ENCODE measurements around the gene FLAD1. TPM values are rescaled to one million over a fixed set of nuclear protein-coding genes. Genes with fewer than 3 reads are reported as not detected.
A peak's percentile ranks its signal among the peaks of the same experiment; 100 is the strongest.

FLAD1 gene
- total RNA-seq, 2 donors from 2014 or later: 32.8 to 43.7 TPM

DNA sequence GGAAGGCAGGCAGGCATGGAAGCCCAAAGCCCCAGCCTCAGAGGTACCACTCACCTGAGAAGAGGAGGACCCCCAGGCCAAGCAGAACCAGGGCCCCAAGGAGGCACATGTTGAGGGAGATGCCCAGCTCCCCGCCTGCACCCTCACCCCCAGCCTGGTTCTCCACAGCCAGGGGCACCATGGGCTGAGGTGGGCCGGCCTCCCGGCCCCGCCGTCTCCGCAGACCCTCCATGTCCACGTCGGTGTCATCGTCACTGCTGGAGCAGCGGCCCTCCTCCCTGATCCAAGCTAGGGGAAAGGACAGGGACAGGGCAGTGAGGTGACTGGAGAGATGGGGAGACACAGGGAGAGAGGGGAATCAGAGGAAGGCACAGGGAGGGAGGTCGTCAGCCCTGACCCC, 35.1 kb upstream of the FLAD1 start:
- ATAC-seq: no peak
- intact Hi-C loops (cut with DNase I, micrococcal nuclease): no loop called here
- DNase-seq: no peak

DNA sequence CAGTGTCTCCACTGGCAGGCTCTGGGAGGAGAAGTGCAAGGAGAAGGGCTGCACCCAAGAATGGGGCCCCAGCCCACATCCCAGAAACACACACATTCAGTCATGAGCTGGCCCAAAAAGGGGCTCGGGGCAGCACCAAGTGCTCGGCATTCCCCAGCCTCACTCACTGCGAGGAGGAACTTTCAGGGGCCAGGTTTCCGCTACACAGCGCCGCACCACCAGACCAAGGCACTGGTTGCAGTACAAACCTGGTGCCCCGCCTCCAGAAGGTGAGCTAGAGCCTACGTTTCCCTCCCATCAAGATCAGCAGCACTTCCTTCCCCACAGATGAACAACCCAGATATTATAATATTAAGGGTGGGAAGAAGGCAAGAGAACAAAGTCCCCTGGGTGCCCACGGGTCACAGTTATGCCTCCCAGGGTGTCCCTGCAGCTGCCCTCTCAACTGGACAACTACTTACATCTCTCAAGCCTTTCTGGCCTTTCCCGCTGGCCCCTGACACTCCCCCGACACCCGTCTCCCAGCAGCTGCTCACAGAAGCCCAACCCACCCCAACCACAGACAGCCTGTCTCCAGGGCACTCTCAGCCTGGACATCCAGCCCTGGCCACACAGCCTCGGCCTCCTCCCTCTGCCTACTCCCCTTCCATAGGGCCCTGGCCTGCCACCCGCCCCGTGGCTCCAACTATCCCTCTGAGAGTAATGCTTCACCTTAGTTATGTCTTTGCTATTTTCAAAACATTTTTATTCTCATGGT, 31.1 kb upstream of the FLAD1 start:
- ATAC-seq (no peak), DNase-seq (no peak)
- intact Hi-C loops (cut with DNase I, micrococcal nuclease): no loop called here

DNA sequence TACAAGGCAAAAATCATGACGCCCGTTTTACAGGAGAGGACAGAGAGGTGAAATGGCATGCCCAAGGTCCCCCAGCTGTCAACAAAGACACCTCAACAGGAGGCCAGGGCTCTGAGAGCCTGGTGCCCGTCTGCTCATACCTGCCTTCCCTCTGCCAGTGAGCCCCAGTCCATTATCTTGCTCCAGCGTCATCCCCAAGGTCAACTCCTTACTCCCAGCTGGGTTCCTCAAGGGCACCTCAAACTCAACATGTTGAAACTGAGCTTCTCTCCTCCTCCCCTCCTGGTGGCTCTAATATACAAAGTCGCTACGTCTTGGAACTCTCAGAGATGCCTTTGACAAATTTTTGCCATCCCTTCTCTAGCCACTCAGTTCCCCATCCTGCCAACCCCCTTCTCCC, 30.5 kb upstream of the FLAD1 start:
- DNase-seq: no peak
- ATAC-seq: no peak
- intact Hi-C loops (cut with DNase I, micrococcal nuclease): no loop called here

GRCh38 chr1:154953611-154954038, 29.5 kb upstream of the FLAD1 start:
- no peak for DNase-seq
- no peak for ATAC-seq
- intact Hi-C loops (cut with DNase I, micrococcal nuclease): no loop called here

GRCh38 chr1:154954541-154954940, 28.6 kb upstream of the FLAD1 start:
- ATAC-seq (no peak), DNase-seq (no peak)
- intact Hi-C loops (cut with DNase I, micrococcal nuclease): no loop called here

DNA sequence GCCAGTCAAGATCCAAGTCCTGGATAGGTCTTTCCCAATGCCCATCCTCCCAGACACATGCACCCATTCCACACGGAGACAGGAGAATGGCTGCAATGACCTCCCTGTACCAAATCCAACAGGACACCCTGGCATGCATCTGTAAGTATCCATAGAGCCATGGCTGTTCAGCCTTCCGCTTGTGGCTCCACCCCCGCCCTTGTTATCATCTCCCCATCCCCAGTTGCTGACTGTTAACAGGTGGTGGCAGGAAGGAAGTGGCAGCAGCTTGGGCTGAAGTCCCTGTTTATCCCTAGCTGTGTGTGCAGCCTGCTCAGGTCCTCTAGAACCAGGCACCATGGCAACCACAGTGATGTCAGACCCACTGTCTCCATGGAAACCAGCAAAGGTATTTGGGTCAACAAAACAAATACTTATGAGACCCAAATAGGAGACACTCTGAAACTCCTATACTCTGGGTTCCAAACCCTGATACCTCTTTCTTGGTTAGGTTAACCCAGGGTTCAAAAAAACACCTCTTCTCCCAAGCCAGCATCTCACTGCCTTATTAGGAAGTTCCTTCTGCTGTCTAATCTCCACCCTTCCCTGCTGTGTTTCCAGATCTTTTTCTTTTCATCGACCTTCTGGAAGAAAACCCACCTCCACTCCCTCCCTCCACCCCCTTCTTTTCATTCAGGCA, 28.0 kb upstream of the FLAD1 start:
- intact Hi-C loops (cut with DNase I, micrococcal nuclease): no loop called here
- peak; percentile 47 for ATAC-seq
- peak; percentile 59 to 81 for DNase-seq

DNA sequence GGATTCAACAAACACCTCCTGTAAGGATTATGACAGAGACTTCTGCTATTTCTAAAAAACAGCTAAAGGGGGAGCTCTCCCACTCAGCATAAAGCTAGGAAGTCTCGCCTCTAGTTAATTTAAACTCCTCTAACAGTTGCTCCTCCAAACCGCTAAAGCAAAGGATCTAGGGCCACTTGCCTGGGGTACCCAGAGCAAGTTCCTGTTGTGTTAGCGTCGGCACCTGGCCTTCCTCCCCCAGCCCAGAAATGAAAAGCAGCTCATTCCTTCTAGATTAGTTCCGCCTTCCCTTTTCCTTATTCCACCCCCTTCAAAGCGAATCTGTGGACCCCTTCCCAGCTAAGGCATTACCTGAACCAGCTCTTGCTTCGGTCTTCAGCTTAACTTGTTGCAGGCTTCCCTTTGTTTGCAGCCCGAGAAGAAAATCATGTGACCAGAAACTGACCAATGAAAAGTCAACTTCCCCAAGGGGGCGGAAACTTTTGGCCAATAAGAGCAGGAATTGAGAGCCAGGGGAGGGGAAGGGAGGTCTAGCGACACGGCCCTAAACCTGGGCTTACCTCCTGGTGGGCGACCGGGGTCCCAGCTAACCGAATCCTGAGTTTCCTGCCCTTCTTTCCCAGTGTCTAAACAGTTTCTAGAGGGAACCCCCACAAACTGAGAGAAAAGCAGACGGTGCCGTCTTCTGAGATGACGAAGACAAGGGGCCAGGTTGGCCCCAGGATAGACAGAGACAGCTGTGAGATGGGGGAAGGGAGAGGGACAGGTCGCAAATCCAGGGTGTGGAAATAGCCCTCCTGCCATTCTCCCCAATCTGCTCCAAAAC, 27.2 kb upstream of the FLAD1 start, which contains the start of gene PBXIP1:
TSS of gene PBXIP1 (minus strand) at position 382 of the 826 bp plus-strand sequence. CDS start 2,378 bp downstream, outside the sequence.
- intact Hi-C loops (cut with DNase I, micrococcal nuclease): no loop called here
- DNase-seq (peak; percentile 74 to 82), ATAC-seq (peak; percentile 85)

- ATAC-seq (no peak), DNase-seq (peak in 1 of 2 donors; percentile 56)
- intact Hi-C loops (cut with DNase I, micrococcal nuclease): no loop called here
Measured at GRCh38 chr1:154956544-154956941, 26.6 kb upstream of the FLAD1 start.

GRCh38 chr1:154957091-154957657, 26.0 kb upstream of the FLAD1 start:
- intact Hi-C loops (cut with DNase I, micrococcal nuclease): no loop called here
- ATAC-seq (no peak), DNase-seq (no peak)

- no peak for DNase-seq
- intact Hi-C loops (cut with DNase I, micrococcal nuclease): no loop called here
- ATAC-seq: no peak
Measured at GRCh38 chr1:154958036-154958435, 25.1 kb upstream of the FLAD1 start.

- intact Hi-C loops (cut with DNase I, micrococcal nuclease): no loop called here
- ATAC-seq (no peak), DNase-seq (no peak)
Measured at GRCh38 chr1:154958681-154959425, 24.3 kb upstream of the FLAD1 start.

- intact Hi-C loops (cut with DNase I, micrococcal nuclease): no loop called here
- DNase-seq (no peak), ATAC-seq (no peak)
Measured at GRCh38 chr1:154959426-154959780, 23.7 kb upstream of the FLAD1 start.

GRCh38 chr1:154960446-154961136, 22.6 kb upstream of the FLAD1 start:
- DNase-seq (no peak), ATAC-seq (no peak)
- intact Hi-C loops (cut with DNase I, micrococcal nuclease): loop anchor here in 1 of 2 donors (10.0 kb wide), 1 partner anchor 54 kb away; no protein-coding TSS in a partner anchor

DNA sequence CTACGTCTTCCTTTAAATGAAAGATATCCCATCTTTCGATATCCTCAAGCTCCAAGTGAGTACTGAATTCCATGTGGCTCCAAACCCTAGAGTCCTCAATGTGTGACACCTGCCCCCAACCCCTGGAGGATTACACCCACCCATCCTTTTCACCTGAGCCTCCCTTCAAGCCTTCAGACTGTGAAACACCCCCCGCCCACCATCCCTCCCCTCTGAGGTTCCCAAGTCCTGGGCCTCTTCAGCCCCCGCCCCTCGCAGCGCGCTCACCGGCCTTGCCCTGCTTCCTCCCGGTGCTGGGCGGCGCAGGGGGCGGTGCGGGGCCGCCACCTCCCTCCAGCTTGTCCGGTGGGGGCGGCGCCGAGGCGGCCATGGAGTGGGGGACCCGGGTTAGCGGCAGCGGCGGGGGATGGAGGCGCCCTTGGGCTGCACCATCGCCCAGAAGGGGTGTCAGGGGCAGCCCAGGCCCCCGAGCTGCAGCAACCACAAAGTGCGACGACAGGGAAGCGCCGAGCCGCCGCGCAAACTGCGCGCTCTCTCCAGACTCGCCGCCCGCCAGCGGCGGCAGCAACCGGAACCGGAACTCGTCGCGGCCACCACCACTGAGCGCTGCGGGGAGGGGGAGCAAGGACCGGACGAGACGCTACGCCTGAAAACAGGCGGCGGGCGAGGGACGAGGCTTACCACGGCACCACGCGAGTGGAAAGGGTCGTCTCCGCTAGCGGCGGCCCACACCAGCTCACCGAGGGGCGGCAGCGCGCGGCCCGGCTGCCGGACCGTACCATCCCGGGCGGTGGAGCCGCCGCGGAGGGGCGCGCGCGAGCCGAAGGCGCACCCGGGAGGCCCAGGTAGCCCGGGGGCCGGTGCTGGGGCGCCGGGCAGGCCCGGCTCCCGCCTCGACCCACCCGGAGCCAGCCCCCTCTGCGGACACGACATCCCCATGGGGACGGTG, 21.7 kb upstream of the FLAD1 start, which contains the start of gene PYGO2:
TSS of gene PYGO2 (minus strand) at position 576 of the 949 bp plus-strand sequence. CDS start at position 370, 206 bp downstream.
- ATAC-seq (peak; percentile 86), DNase-seq (peak; percentile 83 to 90)
- intact Hi-C loops (cut with DNase I, micrococcal nuclease): loop anchor here in 1 of 2 donors (10.0 kb wide), 1 partner anchor 53 kb away; no protein-coding TSS in a partner anchor

GRCh38 chr1:154962156-154962749, 20.9 kb upstream of the FLAD1 start:
- peak; percentile 16 for ATAC-seq
- intact Hi-C loops (cut with DNase I, micrococcal nuclease): loop anchor here in 1 of 2 donors (10.0 kb wide), 1 partner anchor 53 kb away; no protein-coding TSS in a partner anchor
- peak in 1 of 2 donors; percentile 59 for DNase-seq

DNA sequence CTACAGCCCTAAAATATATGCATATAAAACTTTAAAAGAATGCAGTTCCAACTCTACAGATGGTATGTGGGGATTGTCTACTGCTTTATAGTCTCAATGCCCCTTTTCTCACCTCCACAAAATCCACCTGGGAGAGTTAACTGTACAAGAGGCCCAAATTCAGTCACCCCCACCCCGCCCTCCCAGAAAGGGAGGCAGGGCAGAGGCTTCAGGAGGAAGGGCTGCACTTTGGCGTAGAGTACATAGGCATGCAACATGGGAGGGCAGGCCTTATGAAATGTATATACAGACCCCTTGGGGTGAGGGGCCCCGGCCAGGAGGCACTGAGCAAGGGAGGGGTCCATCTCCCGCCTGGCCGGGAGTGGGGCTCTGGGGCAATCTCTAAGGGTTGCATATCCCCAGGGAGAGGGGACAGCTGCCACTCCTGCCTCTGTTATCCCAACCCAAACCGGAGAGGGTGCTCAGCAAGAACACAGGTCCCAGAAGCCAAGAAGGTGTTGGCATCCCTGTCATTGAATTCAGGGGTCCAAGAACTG, 20.3 kb upstream of the FLAD1 start:
- intact Hi-C loops (cut with DNase I, micrococcal nuclease): loop anchor here in 1 of 2 donors (10.0 kb wide), 1 partner anchor 52 kb away; no protein-coding TSS in a partner anchor
- DNase-seq (no peak), ATAC-seq (no peak)

Data from left colon (tissue), 2 donors.